Fibroblast of lung (primary cell): ENCODE results near the gene STAC2. TPM values are rescaled to one million over a fixed set of nuclear protein-coding genes. Genes with fewer than 3 reads are reported as not detected.

Experiments
- DNase-seq, 2 donors: peaks; one replicate each; pipeline versions ENCODE4 v3.0.0 to v3.0.0-alpha.2; 2010; ENCODE audit warnings: low read depth in 2 of 2
- H2AFZ ChIP-seq: 2 replicates; pipeline ENCODE4 v1.5.1; 2012; ENCODE audit warnings: low read length, control low read depth, inconsistent platforms
- H3K27ac ChIP-seq: 2 replicates; pipeline ENCODE4 v1.5.1; 2011; ENCODE audit warnings: low read length, control low read depth; ENCODE audit not compliant: insufficient read depth
- H3K27me3 ChIP-seq: 2 replicates; pipeline ENCODE4 v1.5.1; 2011; ENCODE audit warnings: mild to moderate bottlenecking, low read length; ENCODE audit not compliant: control insufficient read depth, insufficient read depth
- H3K36me3 ChIP-seq: 2 replicates; pipeline ENCODE4 v1.5.1; 2011; ENCODE audit warnings: low read length; ENCODE audit not compliant: control insufficient read depth, insufficient read depth
- H3K4me1 ChIP-seq: 2 replicates; pipeline ENCODE4 v1.5.1; 2011; ENCODE audit warnings: low read length; ENCODE audit not compliant: control insufficient read depth, insufficient read depth; ENCODE audit errors: extremely low read depth
- H3K4me2 ChIP-seq: 2 replicates; pipeline ENCODE4 v1.5.1; 2011; ENCODE audit warnings: low read length, control low read depth; ENCODE audit not compliant: insufficient read depth; ENCODE audit errors: extremely low read depth
- H3K4me3 ChIP-seq, 4 experiments: fragments of 200-600 bp in 1 of 4; sonication (generic) in 1 of 4; replicated peaks in 1 of 4; 2 replicates each; pipeline ENCODE4 v1.5.1; 2011 to 2016; ENCODE audit warnings: low read length in 4 of 4, low read depth in 3 of 4, mild to moderate bottlenecking in 3 of 4, control low read depth in 2 of 4, inconsistent platforms in 1 of 4, mixed read lengths in 1 of 4; ENCODE audit not compliant: insufficient read depth in 1 of 4; ENCODE audit errors: control extremely low read depth in 1 of 4
- H3K79me2 ChIP-seq: 2 replicates; pipeline ENCODE4 v1.5.1; 2012; ENCODE audit warnings: mild to moderate bottlenecking, low read length, inconsistent platforms; ENCODE audit not compliant: control insufficient read depth, insufficient read depth
- H3K9ac ChIP-seq: 2 replicates; pipeline ENCODE4 v1.5.1; 2011; ENCODE audit warnings: mild to moderate bottlenecking, low read length, control low read depth; ENCODE audit not compliant: insufficient read depth
- H3K9me3 ChIP-seq: 2 replicates; pipeline ENCODE4 v1.5.1; 2012; ENCODE audit warnings: low read depth, low read length; ENCODE audit not compliant: control insufficient read depth, insufficient read depth
- H4K20me1 ChIP-seq: 2 replicates; pipeline ENCODE4 v1.5.1; 2011; ENCODE audit warnings: low read length; ENCODE audit not compliant: control insufficient read depth, insufficient read depth; ENCODE audit errors: extremely low read depth
- CTCF ChIP-seq, 2 donors: IDR thresholded peaks in 1 of 2; conservative IDR thresholded peaks in 1 of 2; 1 replicate in 1 of 2; 2 replicates in 1 of 2; pipeline ENCODE4 v1.5.1; 2011 to 2012; ENCODE audit warnings: low read length in 2 of 2, control low read depth in 1 of 2, inconsistent platforms in 1 of 2, low read depth in 1 of 2, mild to moderate bottlenecking in 1 of 2
- EZH2 ChIP-seq: IDR thresholded peaks from 2 replicates; pipeline ENCODE4 v1.5.1; 2012; ENCODE audit warnings: low read length, control low read depth, mild to moderate bottlenecking; ENCODE audit errors: missing control alignments
- polyA plus RNA-seq, 2 donors: library from polyadenylated mRNA; depleted of rRNA in 1 of 2; stranded (reverse) in 1 of 2; unstranded in 1 of 2; fragments of >200 nt; gene quantifications; 2 replicates each; pipeline ENCODE4 v1.2.1, GENCODE V29; 2011 to 2012; ENCODE audit warnings: missing spikeins in 1 of 2
- total RNA-seq: library from RNA; depleted of rRNA; stranded (reverse); fragments of >200 nt; gene quantifications from 2 replicates; pipeline ENCODE4 v1.2.1, GENCODE V29; 2014

STAC2 gene
- total and polyA plus RNA-seq, 2 donors (not counting 1 experiment from before 2014, with no cell fraction given): 0.01 TPM; not detected in 1

GRCh38 chr17:39194985-39195524, 30.7 kb downstream of the STAC2 start:
- no peak overlapping the region for H3K9ac ChIP-seq
- TF ChIP-seq EZH2 (no peak), CTCF (conservative IDR thresholded peaks at IDR 0.05 in 1 of 2, IDR thresholded peaks at IDR 0.05 in 1 of 2; ENCODE audit: low read depth in 1 of 2, low read length in 2 of 2) (no peak)

GRCh38 chr17:39194089-39194984, 31.4 kb downstream of the STAC2 start:
- Histone ChIP-seq H3K79me2 (peaks cover 14% of the 10 kb centered on the region), H3K4me2 (peak overlapping the region; percentile 48), H3K4me3 (peak overlapping the region in 1 of 4 experiments; percentile 84), H3K9ac (no peak overlapping the region), H3K4me1 (peaks cover 10% of the 10 kb centered on the region), H3K9me3 (no peaks in the 10 kb centered on the region), H2AFZ (no peak overlapping the region), H3K36me3 (peaks cover 15% of the 10 kb centered on the region), H4K20me1 (no peaks in the 10 kb centered on the region), H3K27ac (no peak overlapping the region), H3K27me3 (no peaks in the 10 kb centered on the region)
- DNase-seq: peak; percentile 58 to 69
- TF ChIP-seq EZH2 (no peak), CTCF (conservative IDR thresholded peaks at IDR 0.05 in 1 of 2, IDR thresholded peaks at IDR 0.05 in 1 of 2; ENCODE audit: low read depth in 1 of 2, low read length in 2 of 2) (peak; percentile 40 to 57)

More at GRCh38 chr17:39194985-39195524, 30.7 kb downstream of the STAC2 start:
- Histone ChIP-seq H3K36me3 (peaks cover 15% of the 10 kb centered on the region), H3K27ac (no peak overlapping the region), H4K20me1 (no peaks in the 10 kb centered on the region), H3K4me3 (peak overlapping the region in 1 of 4 experiments; percentile 84), H3K9me3 (no peaks in the 10 kb centered on the region), H3K79me2 (peaks cover 14% of the 10 kb centered on the region), H2AFZ (no peak overlapping the region), H3K4me2 (peak overlapping the region; percentile 48), H3K4me1 (peaks cover 10% of the 10 kb centered on the region), H3K27me3 (no peaks in the 10 kb centered on the region)
- no peak for DNase-seq

GRCh38 chr17:39193346-39193745, 32.4 kb downstream of the STAC2 start:
- no peak overlapping the region for H3K9ac ChIP-seq
- H3K9me3 ChIP-seq: no peaks in the 10 kb centered on the region
- no peak for DNase-seq

More at GRCh38 chr17:39193346-39193745, 32.4 kb downstream of the STAC2 start:
- Histone ChIP-seq H3K27ac (no peak overlapping the region), H2AFZ (no peak overlapping the region), H4K20me1 (no peaks in the 10 kb centered on the region), H3K4me1 (peaks cover 10% of the 10 kb centered on the region), H3K36me3 (peaks cover 17% of the 10 kb centered on the region), H3K79me2 (peaks cover 14% of the 10 kb centered on the region), H3K4me2 (no peak overlapping the region), H3K27me3 (no peaks in the 10 kb centered on the region), H3K4me3 (no peak overlapping the region)
- TF ChIP-seq CTCF (conservative IDR thresholded peaks at IDR 0.05 in 1 of 2, IDR thresholded peaks at IDR 0.05 in 1 of 2; ENCODE audit: low read depth in 1 of 2, low read length in 2 of 2) (no peak), EZH2 (no peak)
